ENCODE data around the gene PLXNA3.

The PLXNA3 gene

DNA sequence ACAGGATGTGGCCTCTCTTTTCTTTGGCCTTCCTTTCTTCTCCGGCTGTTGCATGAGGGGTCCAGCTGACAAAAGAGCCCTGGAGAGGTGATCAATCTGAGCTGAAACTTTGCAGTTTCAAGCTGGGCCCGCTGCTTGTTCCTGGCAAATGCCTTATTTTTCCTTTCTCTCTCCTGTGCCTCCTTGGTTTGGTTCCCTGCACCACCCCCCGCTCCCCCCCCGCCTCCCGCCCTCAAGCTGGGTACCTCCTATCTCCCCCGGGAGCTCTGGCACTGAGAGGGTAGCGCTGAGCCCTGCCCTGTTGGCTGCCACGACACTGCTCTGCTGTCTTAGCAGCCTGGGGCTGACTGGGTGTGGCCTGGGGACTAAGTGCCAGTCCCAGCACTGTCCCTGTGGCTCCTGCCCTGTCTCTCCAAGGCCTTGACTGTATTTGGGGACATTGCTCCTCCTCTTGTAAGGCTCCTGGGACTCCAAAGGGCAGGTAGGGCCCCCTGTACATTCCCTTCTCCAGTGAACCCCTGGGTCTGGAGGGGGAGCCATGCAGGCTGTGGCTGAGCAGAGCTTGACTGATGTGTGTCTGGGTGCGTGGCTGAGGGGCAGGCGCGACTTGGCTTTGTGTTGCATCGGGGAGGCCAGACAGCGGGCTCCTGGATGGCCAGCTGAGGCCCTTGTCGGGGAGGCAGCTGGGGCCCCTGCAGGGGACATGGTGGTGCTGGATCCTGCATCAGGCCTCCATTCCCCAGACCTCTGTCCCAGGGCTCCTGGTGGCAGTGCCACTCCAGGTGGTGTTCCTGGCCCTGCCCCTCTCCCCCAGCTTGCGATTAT is 1.1 kb downstream of the PLXNA3 start:
- DNase-seq (ENCODE audit: low read depth) = no peak

DNA sequence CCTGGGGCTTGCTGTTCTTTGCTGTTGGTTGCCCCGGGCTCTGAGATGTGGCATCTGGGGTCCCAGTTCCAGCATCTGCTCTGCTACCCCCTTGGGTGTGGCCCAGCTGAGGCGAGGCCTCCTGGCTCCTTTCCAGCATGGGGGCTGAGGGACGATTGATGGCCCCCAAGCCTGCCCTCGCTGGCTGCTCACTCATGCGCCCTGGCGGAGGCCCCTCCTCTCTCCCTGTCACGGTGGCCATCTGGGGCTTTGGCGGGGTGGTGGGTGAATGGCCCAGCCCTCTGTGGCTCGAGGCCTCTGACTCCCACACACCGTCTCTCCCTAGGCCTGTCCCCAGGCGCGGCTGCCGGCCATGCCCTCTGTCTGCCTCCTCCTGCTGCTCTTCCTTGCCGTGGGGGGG is 1.8 kb downstream of the PLXNA3 start:
- no peak for DNase-seq (ENCODE audit: low read depth)

DNA sequence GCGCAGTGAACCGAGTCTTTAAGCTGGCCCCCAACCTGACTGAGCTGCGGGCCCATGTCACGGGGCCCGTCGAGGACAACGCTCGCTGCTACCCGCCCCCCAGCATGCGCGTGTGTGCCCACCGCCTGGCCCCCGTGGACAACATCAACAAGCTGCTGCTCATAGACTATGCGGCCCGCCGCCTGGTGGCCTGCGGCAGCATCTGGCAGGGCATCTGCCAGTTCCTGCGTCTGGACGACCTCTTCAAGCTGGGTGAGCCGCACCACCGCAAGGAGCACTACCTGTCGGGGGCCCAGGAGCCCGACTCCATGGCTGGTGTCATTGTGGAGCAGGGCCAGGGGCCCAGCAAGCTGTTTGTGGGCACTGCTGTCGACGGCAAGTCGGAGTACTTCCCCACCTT is 2.2 kb downstream of the PLXNA3 start:
- no peak for DNase-seq (ENCODE audit: low read depth)

GRCh38 chrX:154462396-154462795 is 4.3 kb downstream of the PLXNA3 start:
- no peak for DNase-seq (ENCODE audit: low read depth)

DNA sequence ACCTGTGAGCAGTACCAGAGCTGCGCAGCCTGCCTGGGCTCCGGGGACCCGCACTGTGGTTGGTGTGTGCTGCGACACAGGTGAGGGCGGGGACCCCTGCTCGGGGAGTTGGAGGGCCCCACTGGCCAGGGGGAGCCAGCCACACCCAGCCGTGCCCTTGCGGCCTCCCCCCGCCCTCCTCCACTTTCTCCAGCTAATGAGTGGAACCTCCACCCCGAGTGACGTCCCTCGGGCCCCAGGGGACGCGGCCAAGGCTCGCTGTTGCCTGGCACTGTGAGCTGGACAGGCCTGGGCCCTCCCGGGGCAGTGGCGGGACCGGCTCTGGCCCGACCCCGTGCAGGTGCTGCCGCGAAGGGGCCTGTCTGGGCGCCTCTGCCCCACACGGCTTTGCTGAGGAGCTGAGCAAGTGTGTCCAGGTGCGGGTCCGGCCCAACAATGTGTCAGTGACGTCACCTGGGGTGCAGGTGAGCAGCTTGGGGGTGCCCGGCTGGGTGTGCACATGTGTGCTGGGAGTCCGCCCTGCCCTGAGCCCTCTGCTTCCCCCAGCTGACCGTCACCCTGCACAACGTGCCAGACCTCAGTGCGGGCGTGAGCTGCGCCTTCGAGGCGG is 5.6 kb downstream of the PLXNA3 start:
- no peak for DNase-seq (ENCODE audit: low read depth)

GRCh38 chrX:154464806-154465365 is 6.8 kb downstream of the PLXNA3 start:
- DNase-seq (ENCODE audit: low read depth) = no peak

GRCh38 chrX:154465601-154466000 is 7.5 kb downstream of the PLXNA3 start:
- no peak for DNase-seq (ENCODE audit: low read depth)

DNA sequence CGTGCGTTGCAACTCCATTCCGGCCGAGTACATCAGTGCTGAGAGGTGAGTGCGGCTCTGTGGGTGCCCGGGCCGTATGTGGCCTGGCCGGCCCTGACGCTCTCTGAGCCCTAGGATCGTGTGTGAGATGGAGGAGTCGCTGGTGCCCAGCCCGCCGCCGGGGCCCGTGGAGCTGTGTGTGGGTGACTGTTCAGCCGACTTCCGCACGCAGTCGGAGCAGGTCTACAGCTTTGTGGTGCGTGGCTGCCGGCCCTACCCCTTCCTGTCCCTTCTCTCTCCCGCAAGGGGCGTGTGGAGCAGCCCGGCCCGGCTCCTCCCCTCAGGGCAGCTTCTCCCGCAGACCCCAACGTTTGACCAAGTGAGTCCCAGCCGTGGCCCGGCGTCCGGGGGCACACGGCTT is 8.0 kb downstream of the PLXNA3 start:
- no peak for DNase-seq (ENCODE audit: low read depth)

- no peak for DNase-seq (ENCODE audit: low read depth)
Observed at GRCh38 chrX:154466907-154467306, 8.8 kb downstream of the PLXNA3 start.

- DNase-seq (ENCODE audit: low read depth) = no peak
Observed at GRCh38 chrX:154467556-154467955, 9.5 kb downstream of the PLXNA3 start.

DNA sequence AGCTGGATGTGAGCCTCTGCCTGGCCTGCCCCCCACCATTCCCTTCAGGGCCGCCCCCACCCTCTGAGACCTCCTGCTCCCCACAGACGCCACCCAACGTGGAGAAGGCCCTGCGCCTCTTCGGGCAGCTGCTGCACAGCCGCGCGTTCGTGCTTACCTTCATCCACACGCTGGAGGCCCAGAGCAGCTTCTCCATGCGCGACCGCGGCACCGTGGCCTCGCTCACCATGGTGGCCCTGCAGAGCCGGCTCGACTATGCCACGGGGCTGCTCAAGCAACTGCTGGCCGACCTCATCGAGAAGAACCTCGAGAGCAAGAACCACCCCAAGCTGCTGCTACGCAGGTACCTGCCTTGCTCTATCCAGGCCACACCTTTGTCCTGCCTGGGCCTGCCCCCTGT is 10.1 kb downstream of the PLXNA3 start:
- DNase-seq (ENCODE audit: low read depth) = no peak

DNA sequence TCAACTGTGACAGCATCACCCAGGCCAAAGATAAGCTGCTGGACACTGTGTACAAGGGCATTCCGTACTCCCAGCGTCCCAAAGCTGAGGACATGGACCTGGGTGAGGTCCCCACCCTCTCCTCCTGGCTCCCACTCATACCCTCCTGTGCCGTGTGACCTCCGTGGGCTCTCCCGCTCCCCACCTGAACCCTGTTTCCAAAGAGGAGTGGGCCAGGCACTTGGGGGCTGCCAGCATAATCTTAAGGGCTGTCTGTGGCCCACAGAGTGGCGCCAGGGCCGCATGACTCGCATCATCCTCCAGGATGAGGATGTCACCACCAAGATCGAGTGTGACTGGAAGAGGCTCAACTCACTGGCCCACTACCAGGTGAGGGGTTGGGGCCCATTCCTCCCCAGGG is 11.0 kb downstream of the PLXNA3 start:
- no peak for DNase-seq (ENCODE audit: low read depth)

DNA sequence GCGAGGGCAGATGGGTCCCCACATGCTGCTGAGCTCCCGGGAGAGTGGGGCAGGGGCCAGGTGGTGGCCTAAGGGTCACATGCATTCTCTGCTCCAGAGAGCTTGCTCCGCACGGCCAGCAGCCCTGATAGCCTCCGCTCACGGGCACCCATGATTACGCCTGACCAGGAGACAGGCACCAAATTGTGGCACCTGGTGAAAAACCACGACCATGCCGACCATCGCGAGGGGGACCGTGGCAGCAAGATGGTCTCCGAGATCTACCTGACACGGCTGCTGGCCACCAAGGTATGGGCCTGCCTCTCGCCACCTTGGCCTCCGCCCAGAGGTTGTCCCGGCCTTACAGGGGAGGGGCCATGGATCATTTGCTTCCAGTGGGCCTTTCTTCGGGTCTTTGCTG is 11.8 kb downstream of the PLXNA3 start:
- DNase-seq (ENCODE audit: low read depth) = no peak

- DNase-seq (ENCODE audit: low read depth) = no peak
Observed at GRCh38 chrX:154470434-154470833, 12.4 kb downstream of the PLXNA3 start.

- DNase-seq (ENCODE audit: low read depth) = no peak
Observed at GRCh38 chrX:154470914-154471568, 13.0 kb downstream of the PLXNA3 start.

- no peak for DNase-seq (ENCODE audit: low read depth)
Observed at GRCh38 chrX:154471839-154472684, 14.0 kb downstream of the PLXNA3 start.

GRCh38 chrX:154472685-154473632 is 14.9 kb downstream of the PLXNA3 start:
- no peak for DNase-seq (ENCODE audit: low read depth)

- DNase-seq (ENCODE audit: low read depth) = no peak
Observed at GRCh38 chrX:154473683-154474082, 15.6 kb downstream of the PLXNA3 start.

- no peak for DNase-seq (ENCODE audit: low read depth)
Observed at GRCh38 chrX:154476821-154477220, 18.7 kb downstream of the PLXNA3 start.

DNA sequence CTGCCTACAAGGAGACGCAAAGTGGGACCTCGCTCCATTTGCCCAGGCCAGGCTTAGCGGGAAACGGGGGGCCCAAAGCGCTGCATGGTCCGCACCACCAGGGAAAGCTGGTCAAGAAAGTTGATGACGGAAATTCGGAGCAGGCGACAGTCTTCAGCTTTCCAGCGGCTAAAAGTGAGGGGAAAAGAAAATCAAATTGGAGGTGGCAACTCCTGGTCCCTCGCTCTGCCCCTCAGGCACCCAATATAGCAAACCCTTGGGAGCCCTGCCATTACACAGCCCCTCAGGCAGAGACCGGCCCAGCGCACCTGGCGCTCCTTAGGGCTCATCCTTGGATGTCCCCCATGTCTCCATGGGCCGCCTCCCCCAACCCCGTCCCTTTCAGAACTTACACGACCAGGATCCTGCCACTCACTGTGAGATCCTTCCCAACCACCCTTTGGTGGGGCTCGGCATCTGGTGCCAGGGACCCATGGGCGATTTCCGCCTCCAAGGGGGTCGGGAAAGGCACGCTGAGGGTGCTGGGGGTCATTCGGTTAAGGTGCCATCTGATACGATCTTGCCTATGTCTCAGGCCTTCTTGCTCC is 19.9 kb downstream of the PLXNA3 start:
- DNase-seq (ENCODE audit: low read depth) = no peak
